ENCODE results near the gene FFAR1. TPM values are rescaled to one million over a fixed set of nuclear protein-coding genes. Genes with fewer than 3 reads are reported as not detected.
A peak's percentile ranks its signal among the peaks of the same experiment; 100 is the strongest.

Gene FFAR1, protein sequence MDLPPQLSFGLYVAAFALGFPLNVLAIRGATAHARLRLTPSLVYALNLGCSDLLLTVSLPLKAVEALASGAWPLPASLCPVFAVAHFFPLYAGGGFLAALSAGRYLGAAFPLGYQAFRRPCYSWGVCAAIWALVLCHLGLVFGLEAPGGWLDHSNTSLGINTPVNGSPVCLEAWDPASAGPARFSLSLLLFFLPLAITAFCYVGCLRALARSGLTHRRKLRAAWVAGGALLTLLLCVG (N-terminal part only)
- total RNA-seq (2021; fragmentation: NEBNext Ultra II Directional; extraction: Animal tissue kit (Norgen Biotek cat#: 25700)): not detected in 2 replicates
- not detected in 2 replicates for polyA plus RNA-seq (2011; rRNA removed)
- not detected for polyA plus RNA-seq (2011; cell fraction: cytosol; rRNA removed)
- not detected for polyA plus RNA-seq (2011; cell fraction: nucleus; rRNA removed)
- polyA plus RNA-seq (2012, experiment 1 of 2): not detected in 4 replicates
- not detected for polyA plus RNA-seq (2012, experiment 2 of 2)
- polyA plus RNA-seq (2013, experiment 1 of 2): not detected
- not detected for polyA plus RNA-seq (2013, experiment 2 of 2)
- polyA minus RNA-seq (2011; rRNA and poly(A)+ RNA removed): not detected in 2 replicates
- not detected for polyA minus RNA-seq (2011; cell fraction: cytosol; rRNA and poly(A)+ RNA removed)
- polyA minus RNA-seq (2011; cell fraction: nucleus; rRNA and poly(A)+ RNA removed): not detected
- long read RNA-seq, experiment 1: 0 reads
- long read RNA-seq, experiment 2: 0 reads

DNA sequence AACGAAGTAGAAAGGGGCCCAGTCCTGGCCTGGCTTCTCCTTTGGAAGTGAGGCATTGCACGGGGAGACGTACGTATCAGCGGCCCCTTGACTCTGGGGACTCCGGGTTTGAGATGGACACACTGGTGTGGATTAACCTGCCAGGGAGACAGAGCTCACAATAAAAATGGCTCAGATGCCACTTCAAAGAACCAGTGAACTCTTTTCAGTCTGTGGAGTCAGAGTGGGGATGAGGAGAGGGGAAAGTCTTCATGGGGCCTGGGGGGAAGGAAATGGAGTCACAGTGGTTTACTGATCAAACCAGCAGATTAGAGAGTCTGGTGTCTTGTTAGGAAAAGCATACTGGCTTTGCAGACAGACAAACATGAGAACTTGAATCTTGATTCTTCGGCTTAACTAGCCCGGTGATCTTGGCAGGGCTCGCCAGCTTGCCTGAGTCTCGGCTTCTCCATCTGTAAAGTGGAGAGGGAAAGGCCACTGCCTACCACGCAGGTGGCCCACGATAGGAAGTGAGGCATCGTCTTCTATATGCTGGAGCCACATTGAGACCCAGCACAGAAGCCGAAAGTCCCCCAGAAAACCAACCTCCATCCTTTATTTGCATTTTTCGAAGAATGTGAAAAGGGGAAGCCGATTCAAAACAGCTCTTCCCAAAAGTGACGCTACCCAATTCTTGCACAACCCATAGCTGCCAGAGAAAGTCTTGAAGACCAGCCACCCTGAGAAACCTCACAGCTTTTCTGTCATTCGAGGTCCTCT lies at the start of gene FFAR1:
Gene FFAR1 (plus strand): TSS at position 732 of the 759 bp plus-strand sequence. CDS start 3,650 bp downstream, outside the sequence.
- Histone ChIP-seq H3K4me1 (replicated peaks in 1 of 4; ENCODE audit: control insufficient read depth in 3 of 4, insufficient read depth in 4 of 4, low read length in 3 of 4) (peaks cover 0 to 2% (median 0%) of the 10 kb centered on the region in 4 experiments; a peak in 2 of 7 replicates), H3K36me3 (ENCODE audit: control insufficient read depth in 2 of 4, insufficient read depth in 4 of 4, low read length in 3 of 4) (no peaks in the 10 kb centered on the region), H2BK15ac (ENCODE audit: low read length) (no peak within 1 kb of the TSS), H2BK120ac (replicated peaks; ENCODE audit: low read depth, low read length) (no peak within 1 kb of the TSS), H3K79me2 (ENCODE audit: control insufficient read depth in 1 of 2, insufficient read depth in 2 of 2, low read length in 2 of 2) (no peaks in the 10 kb centered on the region), H3K79me1 (ENCODE audit: low read depth, low read length) (no peaks in the 10 kb centered on the region), H4K5ac (ENCODE audit: insufficient read length, low read depth, low read length) (no peak within 1 kb of the TSS), H3K4me3 (ENCODE audit: extremely low read depth in 1 of 4, insufficient read depth in 2 of 4, low read depth in 3 of 4, low read length in 4 of 4) (no peak within 1 kb of the TSS), H4K91ac (replicated peaks; ENCODE audit: insufficient read length, low read length) (no peak within 1 kb of the TSS), H3K18ac (ENCODE audit: extremely low read depth, low read length) (no peak within 1 kb of the TSS), H3K4me2 (ENCODE audit: insufficient read depth in 1 of 2, low read depth in 2 of 2, low read length in 2 of 2) (no peak within 1 kb of the TSS), H2AK5ac (ENCODE audit: low read depth, low read length) (no peak within 1 kb of the TSS), H3K9me3 (ENCODE audit: insufficient read depth in 2 of 2, low read depth in 1 of 2, low read length in 1 of 2) (no peaks in the 10 kb centered on the region), H4K8ac (ENCODE audit: extremely low read depth, insufficient read depth, low read length) (no peak within 1 kb of the TSS), H3K14ac (ENCODE audit: insufficient read length) (no peak within 1 kb of the TSS), H2BK12ac (ENCODE audit: low read depth, low read length) (0 out of 2 replicates have a peak within 1 kb of the TSS, but pooled peaks have one; percentile 7), H3K9ac (replicated peaks in 1 of 4; ENCODE audit: extremely low read depth in 1 of 4, low read depth in 3 of 4, low read length in 3 of 4) (no peak within 1 kb of the TSS; a peak in 1 of 7 replicates), H2BK20ac (ENCODE audit: low read length) (no peak within 1 kb of the TSS), H2AFZ (ENCODE audit: low read length) (no peak within 1 kb of the TSS), H3K23me2 (ENCODE audit: low read depth, low read length) (no peaks in the 10 kb centered on the region; the same call in 1 of the 2 replicates), H3K56ac (replicated peaks; ENCODE audit: insufficient read length, low read depth, low read length) (no peak within 1 kb of the TSS), H3K27ac (ENCODE audit: low read depth, low read length) (no peak within 1 kb of the TSS), H3K4ac (replicated peaks; ENCODE audit: insufficient read length, low read depth, low read length) (no peak within 1 kb of the TSS), H2BK5ac (ENCODE audit: low read depth, low read length) (no peak within 1 kb of the TSS), H4K20me1 (replicated peaks in 1 of 2; ENCODE audit: control insufficient read depth in 1 of 2, insufficient read depth in 2 of 2, low read length in 2 of 2) (no peaks in the 10 kb centered on the region), H3K27me3 (replicated peaks in 1 of 4; ENCODE audit: control insufficient read depth in 3 of 4, extremely low read depth in 1 of 4, insufficient read depth in 3 of 4, low read length in 3 of 4) (no peaks in the 10 kb centered on the region), H3K23ac (ENCODE audit: insufficient read length) (no peak within 1 kb of the TSS)
- CTCF ChIA-PET (ENCODE audit: partially characterized antibody): interaction anchor here (0.6 to 1.3 kb wide), 4 partner anchors 14 to 149 kb away, joined by 3 to 6 read pairs (median 3); no protein-coding TSS in a partner anchor
- DNase-seq (ENCODE audit: low read depth in 1 of 2, low spot score in 2 of 2) (peak in 1 of 2 experiments; percentile 38), FAIRE-seq (no peak)
- 90% methylated on average over 18 of the region's 18 CpGs; no CpG with 5 or more reads in 1 of the 2 experiments for WGBS, 2 experiments (ENCODE audit: extremely low coverage in 1 of 2, insufficient coverage in 1 of 2, insufficient read length in 1 of 2, insufficient replicate concordance in 2 of 2, low coverage in 1 of 2, low lambda C conversion rate in 2 of 2, missing lambda C conversion rate in 1 of 2)
- TF ChIP-seq SIX5 (IDR thresholded peaks at IDR 0.05; ENCODE audit: low read depth, low read length) (no peak), TAF1 (IDR thresholded peaks at IDR 0.05; ENCODE audit: low read depth, low read length) (no peak), RFX5 (IDR thresholded peaks at IDR 0.05; ENCODE audit: borderline replicate concordance, low read depth, low read length) (no peak), HDAC6 (IDR thresholded peaks at IDR 0.05; ENCODE audit: low read depth, low read length) (no peak), JUN (IDR thresholded peaks at IDR 0.05; ENCODE audit: low read depth, low read length) (no peak), POU5F1 (IDR thresholded peaks at IDR 0.05; ENCODE audit: low read depth, low read length) (no peak), HDAC2 (IDR thresholded peaks at IDR 0.05; ENCODE audit: borderline replicate concordance in 1 of 2, low read depth in 2 of 2, low read length in 2 of 2) (no peak), SRF (IDR thresholded peaks at IDR 0.05; ENCODE audit: low read depth, low read length) (no peak)
- POLR2A ChIA-PET (ENCODE audit: partially characterized antibody): no interaction called here
